HepG2 (cell line): ENCODE data around the gene DPPA4. TPM values are rescaled to one million over a fixed set of nuclear protein-coding genes. Genes with fewer than 3 reads are reported as not detected.

Experiments used
- MTF1 ChIP-seq: sonication (generic); formaldehyde crosslinking; IDR thresholded peaks from 2 replicates; pipeline ENCODE4 v1.5.0; 2020; ENCODE audit warnings: missing genetic modification reagents
- ZKSCAN8 ChIP-seq: IDR thresholded peaks from 2 replicates; pipeline ENCODE4 v1.6.1; 2016; ENCODE audit warnings: borderline replicate concordance, missing genetic modification reagents, missing compliant biosample characterization
- ZMYM3 ChIP-seq: sonication (generic); formaldehyde crosslinking; IDR thresholded peaks from 2 replicates; pipeline ENCODE4 v1.5.1; 2020; ENCODE audit warnings: mild to moderate bottlenecking, missing genetic modification reagents
- polyA plus RNA-seq, 8 experiments: library from polyadenylated mRNA; depleted of rRNA in 3 of 8; stranded (reverse) in 7 of 8; unstranded in 1 of 8; fragments of >200 nt; fragmentation: Illumina TruSeq in 4 of 8; extraction: Trizol in 4 of 8; gene quantifications; 2 replicates each; pipeline versions ENCODE4 v1.2.1 to v1.2.3, GENCODE V29; 2011 to 2016; ENCODE audit warnings: low read depth in 4 of 8, missing spikeins in 1 of 8, mixed read lengths in 1 of 8; ENCODE audit not compliant: insufficient read depth in 1 of 8
- total RNA-seq, 5 experiments: library from RNA; depleted of rRNA; stranded (reverse); fragments of >200 nt; fragmentation: Illumina TruSeq; extraction: Trizol; gene quantifications; 2 replicates each; pipeline ENCODE4 v1.2.3, GENCODE V29; 2016; ENCODE audit warnings: low read depth in 1 of 5
- TF ChIP-seq, protein P1 (sequence below): sonication (generic); formaldehyde crosslinking; IDR thresholded peaks from 2 replicates; pipeline ENCODE4 v1.5.0; 2020; ENCODE audit warnings: mild to moderate bottlenecking, missing genetic modification reagents, borderline replicate concordance
- TF ChIP-seq, protein P2 (sequence below): IDR thresholded peaks from 2 replicates; pipeline ENCODE4 v1.6.1; 2012; ENCODE audit warnings: inconsistent platforms
- TF ChIP-seq, protein P3 (sequence below): sonication (generic); formaldehyde crosslinking; IDR thresholded peaks from 2 replicates; pipeline ENCODE4 v1.5.0; 2020; ENCODE audit warnings: missing genetic modification reagents
- TF ChIP-seq, protein P4 (sequence below): sonication (generic); formaldehyde crosslinking; IDR thresholded peaks from 2 replicates; pipeline ENCODE4 v1.5.0; 2020; ENCODE audit warnings: missing genetic modification reagents, mild to moderate bottlenecking, borderline replicate concordance

The DPPA4 gene
- total and polyA plus RNA-seq, 2 of the 13 experiments (the other 11 are each of a cell fraction or from before 2014, with no cell fraction given): not detected

DNA sequence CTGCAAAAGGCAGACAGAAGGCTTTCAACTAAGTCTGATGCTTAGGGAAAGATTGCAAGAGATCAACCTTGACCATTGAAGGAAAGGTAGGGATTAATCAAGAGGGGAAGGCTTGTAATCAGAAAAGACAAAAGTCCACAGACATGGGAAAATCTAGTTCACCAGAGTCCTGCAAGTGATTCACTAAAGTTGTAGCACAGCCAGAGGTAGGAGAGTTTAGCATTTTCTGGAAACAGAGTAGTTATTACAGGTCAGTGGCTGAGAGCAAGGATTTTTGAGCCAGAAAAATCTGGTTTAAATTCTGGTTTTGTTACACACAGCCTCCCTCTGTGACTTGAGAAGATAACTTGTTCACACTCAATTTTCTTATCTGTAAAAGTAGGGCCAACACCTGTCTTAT is 35.3 kb upstream of the DPPA4 start (continued):
- TF ChIP-seq, protein P1, sequence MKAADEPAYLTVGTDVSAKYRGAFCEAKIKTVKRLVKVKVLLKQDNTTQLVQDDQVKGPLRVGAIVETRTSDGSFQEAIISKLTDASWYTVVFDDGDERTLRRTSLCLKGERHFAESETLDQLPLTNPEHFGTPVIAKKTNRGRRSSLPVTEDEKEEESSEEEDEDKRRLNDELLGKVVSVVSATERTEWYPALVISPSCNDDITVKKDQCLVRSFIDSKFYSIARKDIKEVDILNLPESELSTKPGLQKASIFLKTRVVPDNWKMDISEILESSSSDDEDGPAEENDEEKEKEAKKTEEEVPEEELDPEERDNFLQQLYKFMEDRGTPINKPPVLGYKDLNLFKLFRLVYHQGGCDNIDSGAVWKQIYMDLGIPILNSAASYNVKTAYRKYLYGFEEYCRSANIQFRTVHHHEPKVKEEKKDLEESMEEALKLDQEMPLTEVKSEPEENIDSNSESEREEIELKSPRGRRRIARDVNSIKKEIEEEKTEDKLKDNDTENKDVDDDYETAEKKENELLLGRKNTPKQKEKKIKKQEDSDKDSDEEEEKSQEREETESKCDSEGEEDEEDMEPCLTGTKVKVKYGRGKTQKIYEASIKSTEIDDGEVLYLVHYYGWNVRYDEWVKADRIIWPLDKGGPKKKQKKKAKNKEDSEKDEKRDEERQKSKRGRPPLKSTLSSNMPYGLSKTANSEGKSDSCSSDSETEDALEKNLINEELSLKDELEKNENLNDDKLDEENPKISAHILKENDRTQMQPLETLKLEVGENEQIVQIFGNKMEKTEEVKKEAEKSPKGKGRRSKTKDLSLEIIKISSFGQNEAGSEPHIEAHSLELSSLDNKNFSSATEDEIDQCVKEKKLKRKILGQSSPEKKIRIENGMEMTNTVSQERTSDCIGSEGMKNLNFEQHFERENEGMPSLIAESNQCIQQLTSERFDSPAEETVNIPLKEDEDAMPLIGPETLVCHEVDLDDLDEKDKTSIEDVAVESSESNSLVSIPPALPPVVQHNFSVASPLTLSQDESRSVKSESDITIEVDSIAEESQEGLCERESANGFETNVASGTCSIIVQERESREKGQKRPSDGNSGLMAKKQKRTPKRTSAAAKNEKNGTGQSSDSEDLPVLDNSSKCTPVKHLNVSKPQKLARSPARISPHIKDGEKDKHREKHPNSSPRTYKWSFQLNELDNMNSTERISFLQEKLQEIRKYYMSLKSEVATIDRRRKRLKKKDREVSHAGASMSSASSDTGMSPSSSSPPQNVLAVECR (CRISPR knock-in tag): no peak
- TF ChIP-seq, protein P2, sequence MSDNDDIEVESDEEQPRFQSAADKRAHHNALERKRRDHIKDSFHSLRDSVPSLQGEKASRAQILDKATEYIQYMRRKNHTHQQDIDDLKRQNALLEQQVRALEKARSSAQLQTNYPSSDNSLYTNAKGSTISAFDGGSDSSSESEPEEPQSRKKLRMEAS: no peak
- TF ChIP-seq MTF1 (CRISPR knock-in tag): no peak
- TF ChIP-seq, protein P3, sequence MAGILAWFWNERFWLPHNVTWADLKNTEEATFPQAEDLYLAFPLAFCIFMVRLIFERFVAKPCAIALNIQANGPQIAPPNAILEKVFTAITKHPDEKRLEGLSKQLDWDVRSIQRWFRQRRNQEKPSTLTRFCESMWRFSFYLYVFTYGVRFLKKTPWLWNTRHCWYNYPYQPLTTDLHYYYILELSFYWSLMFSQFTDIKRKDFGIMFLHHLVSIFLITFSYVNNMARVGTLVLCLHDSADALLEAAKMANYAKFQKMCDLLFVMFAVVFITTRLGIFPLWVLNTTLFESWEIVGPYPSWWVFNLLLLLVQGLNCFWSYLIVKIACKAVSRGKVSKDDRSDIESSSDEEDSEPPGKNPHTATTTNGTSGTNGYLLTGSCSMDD (CRISPR knock-in tag): no peak
- TF ChIP-seq, protein P4, sequence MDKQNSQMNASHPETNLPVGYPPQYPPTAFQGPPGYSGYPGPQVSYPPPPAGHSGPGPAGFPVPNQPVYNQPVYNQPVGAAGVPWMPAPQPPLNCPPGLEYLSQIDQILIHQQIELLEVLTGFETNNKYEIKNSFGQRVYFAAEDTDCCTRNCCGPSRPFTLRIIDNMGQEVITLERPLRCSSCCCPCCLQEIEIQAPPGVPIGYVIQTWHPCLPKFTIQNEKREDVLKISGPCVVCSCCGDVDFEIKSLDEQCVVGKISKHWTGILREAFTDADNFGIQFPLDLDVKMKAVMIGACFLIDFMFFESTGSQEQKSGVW (CRISPR knock-in tag): no peak
- TF ChIP-seq ZMYM3 (CRISPR knock-in tag): no peak
- TF ChIP-seq ZKSCAN8 (CRISPR knock-in tag): no peak
- TF ChIP-seq, all 625 proteins: peak for 0
